Transverse colon (tissue), 4 donors: ENCODE data around the gene PLEKHA1.

ENCODE experiments used
- CTCF ChIP-seq, 5 experiments: fragments of 200-600 bp in 3 of 5; fragments of 450-650 bp in 2 of 5; sonication (generic) in 3 of 5; IDR thresholded peaks; 1 replicate in 2 of 5; 2 replicates in 3 of 5; pipeline ENCODE4 v1.5.1; 2016 to 2017; ENCODE audit warnings: antibody characterized with exemption in 5 of 5, inconsistent platforms in 3 of 5, mild to moderate bottlenecking in 2 of 5, moderate library complexity in 1 of 5
- EP300 ChIP-seq: sonication (generic); formaldehyde crosslinking; IDR thresholded peaks from one replicate; pipeline ENCODE4 v1.6.1; 2017; ENCODE audit warnings: antibody characterized with exemption, low read depth
- POLR2AphosphoS5 ChIP-seq, 3 donors: sonication (generic); formaldehyde crosslinking; IDR thresholded peaks; one replicate each; pipeline ENCODE4 v1.6.1; 2016; ENCODE audit warnings: antibody characterized with exemption in 3 of 3

- TF ChIP-seq CTCF (IDR thresholded peaks at IDR 0.05) (no peak), POLR2AphosphoS5 (IDR thresholded peaks at IDR 0.05) (no peak), EP300 (no peak)
Measured at GRCh38 chr10:122352817-122353525, 21.5 kb upstream of the PLEKHA1 start.
